HG03103 (cell line): ENCODE measurements around the gene CDKN1A.

Experiments used
- ATAC-seq: cut with Tn5 transposase; IDR thresholded peaks from one replicate; pipeline ENCODE4 v1.9.1; 2021; ENCODE audit warnings: low read depth; ENCODE audit not compliant: unreplicated experiment

CDKN1A gene

DNA sequence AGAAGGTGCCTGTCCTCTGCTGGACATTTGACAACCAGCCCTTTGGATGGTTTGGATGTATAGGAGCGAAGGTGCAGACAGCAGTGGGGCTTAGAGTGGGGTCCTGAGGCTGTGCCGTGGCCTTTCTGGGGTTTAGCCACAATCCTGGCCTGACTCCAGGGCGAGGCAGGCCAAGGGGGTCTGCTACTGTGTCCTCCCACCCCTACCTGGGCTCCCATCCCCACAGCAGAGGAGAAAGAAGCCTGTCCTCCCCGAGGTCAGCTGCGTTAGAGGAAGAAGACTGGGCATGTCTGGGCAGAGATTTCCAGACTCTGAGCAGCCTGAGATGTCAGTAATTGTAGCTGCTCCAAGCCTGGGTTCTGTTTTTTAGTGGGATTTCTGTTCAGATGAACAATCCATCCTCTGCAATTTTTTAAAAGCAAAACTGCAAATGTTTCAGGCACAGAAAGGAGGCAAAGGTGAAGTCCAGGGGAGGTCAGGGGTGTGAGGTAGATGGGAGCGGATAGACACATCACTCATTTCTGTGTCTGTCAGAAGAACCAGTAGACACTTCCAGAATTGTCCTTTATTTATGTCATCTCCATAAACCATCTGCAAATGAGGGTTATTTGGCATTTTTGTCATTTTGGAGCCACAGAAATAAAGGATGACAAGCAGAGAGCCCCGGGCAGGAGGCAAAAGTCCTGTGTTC lies 1.3 kb upstream of the CDKN1A start:
- ATAC-seq: no peak

DNA sequence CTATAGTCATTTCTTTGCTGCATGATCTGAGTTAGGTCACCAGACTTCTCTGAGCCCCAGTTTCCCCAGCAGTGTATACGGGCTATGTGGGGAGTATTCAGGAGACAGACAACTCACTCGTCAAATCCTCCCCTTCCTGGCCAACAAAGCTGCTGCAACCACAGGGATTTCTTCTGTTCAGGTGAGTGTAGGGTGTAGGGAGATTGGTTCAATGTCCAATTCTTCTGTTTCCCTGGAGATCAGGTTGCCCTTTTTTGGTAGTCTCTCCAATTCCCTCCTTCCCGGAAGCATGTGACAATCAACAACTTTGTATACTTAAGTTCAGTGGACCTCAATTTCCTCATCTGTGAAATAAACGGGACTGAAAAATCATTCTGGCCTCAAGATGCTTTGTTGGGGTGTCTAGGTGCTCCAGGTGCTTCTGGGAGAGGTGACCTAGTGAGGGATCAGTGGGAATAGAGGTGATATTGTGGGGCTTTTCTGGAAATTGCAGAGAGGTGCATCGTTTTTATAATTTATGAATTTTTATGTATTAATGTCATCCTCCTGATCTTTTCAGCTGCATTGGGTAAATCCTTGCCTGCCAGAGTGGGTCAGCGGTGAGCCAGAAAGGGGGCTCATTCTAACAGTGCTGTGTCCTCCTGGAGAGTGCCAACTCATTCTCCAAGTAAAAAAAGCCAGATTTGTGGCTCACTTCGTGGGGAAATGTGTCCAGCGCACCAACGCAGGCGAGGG lies 594 bp upstream of the CDKN1A start:
- no peak for ATAC-seq

DNA sequence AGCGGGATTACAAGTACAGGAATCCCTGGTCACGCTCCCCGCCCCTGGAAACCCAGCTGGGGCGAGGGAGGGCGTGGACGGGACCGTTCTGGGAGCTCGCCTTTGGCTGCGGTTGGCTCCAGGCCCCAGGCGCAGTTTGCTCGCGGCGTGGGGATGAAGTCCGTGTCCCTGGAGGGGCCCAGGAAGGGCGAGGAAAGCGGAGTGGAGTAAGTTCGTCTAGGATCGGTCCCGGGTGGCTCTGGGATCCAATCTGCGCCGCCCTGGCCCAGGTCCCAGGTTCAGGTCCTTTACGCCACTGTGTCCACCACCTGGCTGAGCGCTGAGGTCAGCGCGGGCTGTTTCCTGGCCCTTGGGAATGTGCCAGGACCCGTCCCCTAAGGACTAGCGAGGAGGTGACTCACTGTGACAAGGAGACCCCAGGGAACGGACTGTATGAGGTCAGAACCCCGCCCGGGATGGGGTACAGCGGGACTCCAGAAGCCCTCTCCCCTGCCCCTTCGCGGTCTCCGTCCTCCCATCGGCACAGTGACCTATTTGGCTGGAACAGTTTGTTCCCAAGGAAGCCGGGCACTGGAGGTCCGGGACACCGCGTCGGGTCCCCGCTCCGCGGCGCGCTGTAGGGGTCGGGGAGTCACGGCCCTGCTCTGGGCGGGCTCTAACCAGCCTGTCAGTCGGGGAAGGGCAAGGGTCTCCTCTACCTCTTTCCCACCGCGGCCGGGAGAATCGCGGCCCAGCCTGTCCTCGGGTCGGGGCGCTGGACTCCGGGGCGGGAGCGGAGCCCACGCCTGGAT lies 724 bp downstream of the CDKN1A start:
- no peak for ATAC-seq

DNA sequence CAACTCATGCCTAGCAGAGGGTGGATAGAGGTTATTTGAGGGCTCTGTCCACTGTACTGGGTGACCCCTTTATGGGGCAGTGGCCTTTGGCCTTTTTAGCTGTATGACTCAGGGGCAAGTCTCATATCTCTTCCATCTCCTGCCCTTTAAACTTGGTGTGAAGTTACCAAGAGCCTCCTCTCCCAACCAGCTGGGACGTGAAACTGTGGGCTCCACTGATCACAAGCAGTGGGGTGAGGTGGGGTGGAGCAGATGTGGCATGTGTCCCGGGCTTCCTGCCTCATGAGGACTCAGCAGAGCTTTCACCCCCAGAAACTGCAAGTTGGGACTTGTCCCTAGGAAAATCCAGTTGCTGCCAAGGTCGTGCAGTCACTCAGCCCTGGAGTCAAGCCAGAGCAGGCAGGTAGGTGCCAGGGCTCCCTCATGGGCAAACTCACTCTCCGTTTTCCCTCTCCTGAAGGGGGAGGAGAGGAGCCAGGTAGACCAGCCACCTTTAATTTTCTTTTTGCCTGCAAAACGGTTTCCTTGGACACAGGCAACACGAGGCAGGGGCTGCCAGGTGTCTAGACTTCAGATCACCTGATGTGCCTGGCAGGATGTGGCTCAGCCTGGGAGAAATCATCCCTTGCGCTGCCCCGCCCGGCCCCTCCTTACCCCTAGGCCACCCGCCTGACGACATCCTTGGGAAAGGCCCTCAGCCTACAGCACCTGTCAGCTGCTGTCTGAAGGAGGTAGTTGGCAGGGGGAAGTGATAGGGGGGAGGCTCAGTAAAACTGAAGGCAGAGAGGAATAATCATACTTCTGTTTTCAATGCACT lies 4.0 kb downstream of the CDKN1A start:
- ATAC-seq: no peak

DNA sequence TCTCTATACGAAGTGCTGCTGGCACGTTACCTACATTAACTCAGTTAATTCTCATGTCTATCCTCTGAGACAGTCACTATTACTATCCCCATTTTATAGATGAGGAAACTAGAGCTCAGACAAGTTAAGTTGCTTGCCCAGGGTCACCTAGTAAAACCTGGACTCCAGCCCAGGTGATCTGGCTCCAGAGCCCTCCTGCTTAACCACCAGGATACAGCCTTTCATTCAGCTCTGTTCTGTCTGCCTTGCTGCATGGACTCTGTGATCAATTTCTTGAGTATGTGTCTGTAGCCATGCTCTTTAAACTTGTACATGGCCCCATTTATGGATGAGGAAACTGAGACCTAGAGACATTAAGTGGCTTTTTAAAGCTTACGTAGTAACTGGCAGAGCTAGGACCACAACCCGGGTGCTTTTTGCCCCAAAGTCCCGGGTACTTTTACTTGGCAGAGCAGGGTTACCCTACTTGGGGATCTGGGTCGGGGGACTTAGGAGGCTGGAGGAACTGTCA lies 4.7 kb downstream of the CDKN1A start:
- no peak for ATAC-seq

DNA sequence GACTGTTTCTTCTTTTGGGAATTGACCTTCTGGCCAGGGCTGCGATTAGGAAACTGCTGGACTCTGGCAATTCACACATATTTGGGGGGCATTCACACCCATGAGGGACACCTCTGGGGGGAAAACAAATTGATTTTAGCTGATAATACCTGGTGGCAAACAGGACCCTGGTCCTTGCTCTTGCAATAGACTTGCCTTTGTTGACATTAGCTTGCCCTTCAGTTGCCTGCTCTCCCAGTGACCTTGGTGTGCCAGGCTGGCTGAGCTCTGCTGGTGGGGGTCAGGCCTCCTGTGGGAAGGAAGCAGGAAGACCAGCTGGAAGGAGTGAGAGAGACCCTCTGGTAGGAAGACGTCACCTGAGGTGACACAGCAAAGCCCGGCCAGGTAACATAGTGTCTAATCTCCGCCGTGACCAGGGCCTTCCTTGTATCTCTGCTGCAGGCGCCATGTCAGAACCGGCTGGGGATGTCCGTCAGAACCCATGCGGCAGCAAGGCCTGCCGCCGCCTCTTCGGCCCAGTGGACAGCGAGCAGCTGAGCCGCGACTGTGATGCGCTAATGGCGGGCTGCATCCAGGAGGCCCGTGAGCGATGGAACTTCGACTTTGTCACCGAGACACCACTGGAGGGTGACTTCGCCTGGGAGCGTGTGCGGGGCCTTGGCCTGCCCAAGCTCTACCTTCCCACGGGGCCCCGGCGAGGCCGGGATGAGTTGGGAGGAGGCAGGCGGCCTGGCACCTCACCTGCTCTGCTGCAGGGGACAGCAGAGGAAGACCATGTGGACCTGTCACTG lies 5.3 kb downstream of the CDKN1A start:
- no peak for ATAC-seq

DNA sequence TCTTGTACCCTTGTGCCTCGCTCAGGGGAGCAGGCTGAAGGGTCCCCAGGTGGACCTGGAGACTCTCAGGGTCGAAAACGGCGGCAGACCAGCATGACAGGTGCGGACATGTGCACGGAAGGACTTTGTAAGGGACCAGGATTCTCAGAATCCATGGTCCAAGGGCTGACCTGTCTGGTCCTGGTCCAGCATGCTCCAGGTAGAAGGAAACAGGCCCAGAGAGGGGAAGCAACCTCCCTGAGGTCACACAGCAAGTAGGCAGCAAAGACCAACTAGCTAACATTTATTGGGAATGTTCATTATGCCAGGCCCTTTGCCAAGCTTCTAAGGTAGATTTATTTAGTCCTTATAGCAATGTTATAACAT lies 5.9 kb downstream of the CDKN1A start:
- ATAC-seq: no peak

DNA sequence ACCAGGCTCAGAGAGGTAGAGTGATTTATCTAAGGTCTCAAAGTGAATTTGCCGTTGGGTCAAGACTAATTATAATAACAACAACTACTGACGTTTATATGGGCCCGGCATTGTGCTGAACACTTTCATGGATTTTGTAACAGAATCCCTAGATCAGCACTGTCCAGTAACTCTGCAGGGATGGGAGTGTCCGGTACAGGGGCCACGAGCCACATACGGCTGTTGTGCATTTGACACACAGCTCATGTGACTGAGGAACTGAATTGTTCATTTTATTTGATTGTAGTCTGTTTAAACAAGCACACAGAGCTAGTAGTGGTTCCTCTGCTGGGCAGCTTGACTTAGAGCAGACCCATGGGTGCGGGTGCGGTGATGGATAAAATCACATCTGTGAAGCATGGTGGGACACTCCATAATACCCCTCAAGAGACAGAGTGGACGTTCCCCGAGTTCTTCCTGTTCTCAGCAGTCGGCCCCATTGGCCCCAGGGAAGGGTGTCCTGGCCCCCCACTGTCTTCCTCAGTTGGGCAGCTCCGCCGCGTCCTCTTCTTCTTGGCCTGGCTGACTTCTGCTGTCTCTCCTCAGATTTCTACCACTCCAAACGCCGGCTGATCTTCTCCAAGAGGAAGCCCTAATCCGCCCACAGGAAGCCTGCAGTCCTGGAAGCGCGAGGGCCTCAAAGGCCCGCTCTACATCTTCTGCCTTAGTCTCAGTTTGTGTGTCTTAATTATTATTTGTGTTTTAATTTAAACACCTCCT lies 6.8 kb downstream of the CDKN1A start:
- ATAC-seq: no peak

DNA sequence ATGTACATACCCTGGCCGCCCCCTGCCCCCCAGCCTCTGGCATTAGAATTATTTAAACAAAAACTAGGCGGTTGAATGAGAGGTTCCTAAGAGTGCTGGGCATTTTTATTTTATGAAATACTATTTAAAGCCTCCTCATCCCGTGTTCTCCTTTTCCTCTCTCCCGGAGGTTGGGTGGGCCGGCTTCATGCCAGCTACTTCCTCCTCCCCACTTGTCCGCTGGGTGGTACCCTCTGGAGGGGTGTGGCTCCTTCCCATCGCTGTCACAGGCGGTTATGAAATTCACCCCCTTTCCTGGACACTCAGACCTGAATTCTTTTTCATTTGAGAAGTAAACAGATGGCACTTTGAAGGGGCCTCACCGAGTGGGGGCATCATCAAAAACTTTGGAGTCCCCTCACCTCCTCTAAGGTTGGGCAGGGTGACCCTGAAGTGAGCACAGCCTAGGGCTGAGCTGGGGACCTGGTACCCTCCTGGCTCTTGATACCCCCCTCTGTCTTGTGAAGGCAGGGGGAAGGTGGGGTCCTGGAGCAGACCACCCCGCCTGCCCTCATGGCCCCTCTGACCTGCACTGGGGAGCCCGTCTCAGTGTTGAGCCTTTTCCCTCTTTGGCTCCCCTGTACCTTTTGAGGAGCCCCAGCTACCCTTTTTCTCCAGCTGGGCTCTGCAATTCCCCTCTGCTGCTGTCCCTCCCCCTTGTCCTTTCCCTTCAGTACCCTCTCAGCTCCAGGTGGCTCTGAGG lies 7.6 kb downstream of the CDKN1A start:
- no peak for ATAC-seq

DNA sequence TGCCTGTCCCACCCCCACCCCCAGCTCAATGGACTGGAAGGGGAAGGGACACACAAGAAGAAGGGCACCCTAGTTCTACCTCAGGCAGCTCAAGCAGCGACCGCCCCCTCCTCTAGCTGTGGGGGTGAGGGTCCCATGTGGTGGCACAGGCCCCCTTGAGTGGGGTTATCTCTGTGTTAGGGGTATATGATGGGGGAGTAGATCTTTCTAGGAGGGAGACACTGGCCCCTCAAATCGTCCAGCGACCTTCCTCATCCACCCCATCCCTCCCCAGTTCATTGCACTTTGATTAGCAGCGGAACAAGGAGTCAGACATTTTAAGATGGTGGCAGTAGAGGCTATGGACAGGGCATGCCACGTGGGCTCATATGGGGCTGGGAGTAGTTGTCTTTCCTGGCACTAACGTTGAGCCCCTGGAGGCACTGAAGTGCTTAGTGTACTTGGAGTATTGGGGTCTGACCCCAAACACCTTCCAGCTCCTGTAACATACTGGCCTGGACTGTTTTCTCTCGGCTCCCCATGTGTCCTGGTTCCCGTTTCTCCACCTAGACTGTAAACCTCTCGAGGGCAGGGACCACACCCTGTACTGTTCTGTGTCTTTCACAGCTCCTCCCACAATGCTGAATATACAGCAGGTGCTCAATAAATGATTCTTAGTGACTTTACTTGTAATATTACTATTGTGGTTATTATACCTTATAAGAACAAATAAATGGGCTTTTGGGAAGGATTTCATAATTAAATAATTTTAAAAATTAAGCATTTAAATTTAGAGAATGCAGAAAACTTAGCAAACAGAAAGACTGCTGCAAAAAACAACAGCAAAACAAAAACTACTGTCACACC lies 8.4 kb downstream of the CDKN1A start:
- no peak for ATAC-seq

DNA sequence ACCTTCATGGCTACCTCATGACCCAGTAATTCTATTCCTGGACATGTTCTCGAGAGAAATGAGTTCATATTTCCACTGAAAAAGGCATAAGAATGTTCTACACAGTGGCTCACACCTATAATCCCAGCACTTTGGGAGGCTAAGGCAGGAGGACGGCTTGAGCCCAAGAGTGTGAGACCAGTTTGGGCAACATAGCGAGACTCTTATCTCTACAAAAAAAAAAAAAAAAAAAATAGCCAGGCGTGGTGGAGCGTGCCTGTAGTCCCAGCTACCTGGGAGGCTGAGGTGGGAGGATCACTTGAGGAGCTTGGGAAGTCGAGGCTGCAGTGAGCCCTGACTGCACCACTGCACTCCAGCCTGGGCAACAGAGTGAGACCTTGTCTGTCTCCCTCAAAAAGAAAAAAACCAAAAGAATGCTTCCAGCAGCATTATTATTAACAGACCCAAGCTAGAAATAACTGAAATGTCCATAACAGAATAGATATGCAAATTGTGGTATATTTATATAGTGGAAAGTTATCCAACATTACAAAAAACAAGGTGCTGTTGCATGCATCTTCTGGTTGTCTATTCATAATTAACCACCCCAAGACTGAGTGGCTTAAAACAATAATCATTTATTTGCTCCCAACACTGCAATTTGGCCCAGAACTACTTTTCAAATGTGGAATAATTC lies 9.7 kb downstream of the CDKN1A start:
- ATAC-seq: no peak

DNA sequence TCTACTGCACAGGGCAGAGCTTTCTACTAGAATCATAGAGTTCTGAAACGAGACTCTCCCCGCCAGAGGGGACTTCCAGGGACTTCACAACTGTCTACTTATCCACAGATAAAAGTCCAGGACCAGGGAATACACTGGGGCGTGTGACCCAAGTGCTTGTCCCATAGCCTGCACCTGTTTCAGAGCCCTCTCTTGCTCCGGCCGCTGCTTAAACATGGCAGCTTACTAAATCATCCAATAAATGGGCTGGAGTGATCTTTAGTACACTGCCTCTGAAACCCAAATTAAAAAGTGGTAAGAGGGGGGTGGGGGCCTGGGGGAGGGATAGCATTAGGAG lies 10.2 kb downstream of the CDKN1A start:
- ATAC-seq: no peak

DNA sequence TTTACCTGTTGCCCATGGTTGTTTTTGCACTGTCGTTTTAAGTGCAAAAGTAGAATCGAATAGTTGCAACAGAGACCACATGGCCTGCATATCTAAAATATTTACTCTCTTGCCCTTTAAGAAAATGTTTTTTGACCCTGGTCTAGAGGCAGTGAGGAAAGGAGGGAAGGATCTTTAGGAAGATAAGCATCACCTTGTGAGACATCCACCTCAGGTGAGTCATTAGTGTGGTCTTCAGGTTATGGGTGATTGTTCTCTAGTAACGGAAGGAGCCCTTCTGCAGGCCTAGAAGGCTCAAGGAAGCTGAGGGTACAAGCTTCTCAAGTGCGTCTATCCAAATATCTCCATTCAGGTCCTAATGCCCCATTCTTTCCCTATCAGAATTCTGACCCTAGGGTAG lies 12.5 kb downstream of the CDKN1A start:
- ATAC-seq: no peak

DNA sequence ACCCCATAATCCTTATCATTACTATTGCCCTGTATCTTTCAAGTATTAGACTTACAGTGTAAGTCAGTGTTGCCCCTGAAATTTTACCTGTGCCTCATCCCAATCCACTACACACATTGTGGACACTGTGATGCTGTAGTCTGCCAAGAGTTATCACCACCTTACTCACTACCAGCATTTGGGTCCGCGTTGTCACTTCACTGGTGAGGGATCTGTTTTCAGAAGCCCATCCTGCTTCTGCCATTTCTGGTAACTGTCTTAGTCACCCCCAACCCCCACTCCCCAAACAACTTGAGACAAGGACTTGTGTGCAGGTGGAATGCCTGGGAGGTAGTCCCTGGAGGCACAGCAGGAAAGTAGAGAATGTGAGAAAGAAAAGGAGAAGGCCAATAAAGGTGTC lies 13.1 kb downstream of the CDKN1A start:
- no peak for ATAC-seq

DNA sequence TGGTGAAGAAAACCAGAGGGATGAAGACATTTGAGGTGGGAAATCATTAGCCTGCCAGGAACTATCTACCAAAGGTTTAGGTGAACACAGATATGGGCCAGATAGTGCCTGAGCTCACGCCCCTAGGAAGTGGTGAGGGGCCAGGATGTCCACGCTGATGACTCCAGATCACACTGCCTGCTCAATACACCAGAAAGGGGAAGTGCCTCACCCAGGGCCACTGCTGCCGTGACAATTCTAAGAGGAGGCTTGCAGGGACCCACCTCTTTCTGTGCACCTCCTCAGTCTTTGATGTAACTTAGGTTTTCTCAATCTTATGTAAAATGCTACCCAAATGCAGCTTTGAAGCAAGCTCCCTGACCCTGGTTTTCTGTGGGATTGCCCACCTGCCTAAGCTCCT lies 13.7 kb downstream of the CDKN1A start:
- ATAC-seq: peak; percentile 71

DNA sequence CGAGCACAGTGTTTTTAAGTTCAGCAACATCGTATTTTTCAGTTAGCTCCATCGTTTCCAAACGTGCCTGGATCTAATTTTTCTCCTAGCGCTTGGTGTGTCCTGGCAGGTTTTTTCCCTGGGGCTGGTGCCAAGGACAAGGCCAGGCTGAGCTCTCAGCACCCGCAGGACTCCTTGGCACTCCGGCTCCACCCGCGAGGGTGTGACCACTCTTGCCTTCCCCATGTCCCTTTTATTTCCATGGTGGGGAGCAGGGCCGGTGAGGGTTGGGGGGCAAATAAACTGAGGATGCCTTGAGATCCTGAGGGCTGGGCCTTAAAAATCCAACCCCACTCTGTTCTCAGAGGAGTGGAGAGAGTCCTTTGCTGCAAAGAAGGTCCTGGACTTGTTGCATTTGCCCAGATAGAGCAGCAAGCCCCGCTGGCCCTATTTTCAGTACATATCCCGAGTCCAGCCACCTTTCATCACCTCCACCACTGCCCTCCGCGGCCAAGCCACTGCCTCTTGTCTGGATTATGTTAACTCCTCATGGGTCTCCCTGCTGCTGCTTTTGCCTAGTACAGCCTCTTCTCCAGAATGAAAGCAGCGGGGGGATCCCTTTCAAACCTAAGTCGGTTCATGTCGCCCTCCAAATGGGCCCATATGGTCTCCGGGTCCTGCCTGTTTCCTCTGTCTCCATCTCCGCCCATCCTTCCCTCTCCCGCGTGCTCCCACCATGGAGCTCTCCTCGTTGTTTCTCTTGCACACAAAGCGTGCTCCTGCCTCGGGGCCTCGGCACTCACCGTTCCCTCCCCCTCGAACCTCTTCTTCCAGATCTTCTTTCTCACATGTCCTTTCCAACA lies 14.6 kb downstream of the CDKN1A start:
- no peak for ATAC-seq
